ENCODE results near the gene SEMA4B. TPM values are rescaled to one million over a fixed set of nuclear protein-coding genes. Genes with fewer than 3 reads are reported as not detected.

SEMA4B gene
- total and polyA plus RNA-seq, 2 of the 8 experiments (the other 6 are each of a cell fraction or from before 2014, with no cell fraction given): 42.7 to 43.0 TPM

- no peak for TF ChIP-seq CTCF (IDR thresholded peaks at IDR 0.05; ENCODE audit: control extremely low read depth in 1 of 3, insufficient read depth in 1 of 3, low read depth in 1 of 3, low read length in 3 of 3)
- no peak for TF ChIP-seq KDM5A (IDR thresholded peaks at IDR 0.05; ENCODE audit: low read length)
- peak; percentile 34; the same call in 1 of the 2 replicates for TF ChIP-seq TAF1 (IDR thresholded peaks at IDR 0.05; ENCODE audit: low read depth, low read length)
- no peak for TF ChIP-seq CBX8 (IDR thresholded peaks at IDR 0.05; ENCODE audit: borderline replicate concordance, low read depth, low read length)
- peak; percentile 33; the same call in 1 of the 2 replicates for TF ChIP-seq MAX (IDR thresholded peaks at IDR 0.05)
- no peak for TF ChIP-seq CTBP2 (IDR thresholded peaks at IDR 0.05; ENCODE audit: borderline replicate concordance, insufficient read depth, insufficient read length, low read length)
- no peak for TF ChIP-seq CHD1 (IDR thresholded peaks at IDR 0.05; ENCODE audit: low read depth, low read length)
- TF ChIP-seq MAFK (IDR thresholded peaks at IDR 0.05; ENCODE audit: low read depth, low read length): no peak
- no peak for TF ChIP-seq CREB1 (IDR thresholded peaks at IDR 0.05)
- no peak for TF ChIP-seq RXRA (IDR thresholded peaks at IDR 0.05; ENCODE audit: insufficient read depth, low read depth, low read length)
These were observed 40.1 kb upstream of the SEMA4B start (continued) for GRCh38 chr15:90160781-90161727.
